ENCODE measurements around the gene TRIM44.
"Not testable (repeated sequence)": the region's sequence is repeated elsewhere in the genome, so short reads cannot be mapped to it uniquely, and the experiment has no call there.

Gene TRIM44

GRCh38 chr11:35667257-35667656 lies 4.7 kb downstream of the TRIM44 start:
- TF ChIP-seq CTCF (IDR thresholded peaks at IDR 0.05; ENCODE audit: insufficient read depth, low read depth, low read length, missing control alignments): no peak
- no peak overlapping the region for H3K4me3 ChIP-seq (ENCODE audit: low read length)
- DNase-seq (ENCODE audit: low read depth): no peak

- not testable (repeated sequence) for H3K4me3 ChIP-seq (ENCODE audit: low read length); DNase-seq (ENCODE audit: low read depth)
Measured at GRCh38 chr11:35668350-35668749, 5.8 kb downstream of the TRIM44 start.

- no peak for TF ChIP-seq CTCF (IDR thresholded peaks at IDR 0.05; ENCODE audit: insufficient read depth, low read depth, low read length, missing control alignments)
- H3K4me3 ChIP-seq (ENCODE audit: low read length): no peak overlapping the region
- no peak for DNase-seq (ENCODE audit: low read depth)
Measured at GRCh38 chr11:35671396-35672127, 9.0 kb downstream of the TRIM44 start.

GRCh38 chr11:35672608-35673007 lies 10.0 kb downstream of the TRIM44 start:
- H3K4me3 ChIP-seq (ENCODE audit: low read length): no peak overlapping the region
- DNase-seq (ENCODE audit: low read depth): no peak
- TF ChIP-seq CTCF (IDR thresholded peaks at IDR 0.05; ENCODE audit: insufficient read depth, low read depth, low read length, missing control alignments): no peak

- H3K4me3 ChIP-seq (ENCODE audit: low read length): no peak overlapping the region
- DNase-seq (ENCODE audit: low read depth): no peak
- TF ChIP-seq CTCF (IDR thresholded peaks at IDR 0.05; ENCODE audit: insufficient read depth, low read depth, low read length, missing control alignments): no peak
Measured at GRCh38 chr11:35675901-35676610, 13.5 kb downstream of the TRIM44 start.

- no peak for TF ChIP-seq CTCF (IDR thresholded peaks at IDR 0.05; ENCODE audit: insufficient read depth, low read depth, low read length, missing control alignments)
- H3K4me3 ChIP-seq (ENCODE audit: low read length): no peak overlapping the region
- no peak for DNase-seq (ENCODE audit: low read depth)
Measured at GRCh38 chr11:35676611-35676965, 14.0 kb downstream of the TRIM44 start.

GRCh38 chr11:35677904-35678303 lies 15.3 kb downstream of the TRIM44 start:
- H3K4me3 ChIP-seq (ENCODE audit: low read length): no peak overlapping the region
- DNase-seq (ENCODE audit: low read depth): no peak
- no peak for TF ChIP-seq CTCF (IDR thresholded peaks at IDR 0.05; ENCODE audit: insufficient read depth, low read depth, low read length, missing control alignments)
